HG02943 (cell line): ENCODE data around the gene HOXD9.

Experiments
- ATAC-seq: cut with Tn5 transposase; IDR thresholded peaks from one replicate; pipeline ENCODE4 v1.9.1; 2021; ENCODE audit warnings: mild to moderate bottlenecking, low read depth, moderate library complexity; ENCODE audit not compliant: unreplicated experiment

HOXD9 gene

GRCh38 chr2:176135035-176135440, 12.5 kb downstream of the HOXD9 start:
- ATAC-seq: no peak

GRCh38 chr2:176136374-176137251, 14.1 kb downstream of the HOXD9 start:
- ATAC-seq: no peak

GRCh38 chr2:176137252-176137580, 14.7 kb downstream of the HOXD9 start:
- no peak for ATAC-seq

GRCh38 chr2:176137906-176138305, 15.4 kb downstream of the HOXD9 start:
- ATAC-seq: no peak

- ATAC-seq: no peak
Measured at GRCh38 chr2:176138526-176138922, 16.0 kb downstream of the HOXD9 start.

GRCh38 chr2:176138923-176139660, 16.6 kb downstream of the HOXD9 start:
- ATAC-seq: no peak

- ATAC-seq: no peak
Measured at GRCh38 chr2:176139661-176140512, 17.4 kb downstream of the HOXD9 start.

- peak; percentile 77 for ATAC-seq
Measured at GRCh38 chr2:176140513-176141317, 18.2 kb downstream of the HOXD9 start.

- no peak for ATAC-seq
Measured at GRCh38 chr2:176142281-176142680, 19.8 kb downstream of the HOXD9 start.

GRCh38 chr2:176145085-176145969, 22.8 kb downstream of the HOXD9 start:
- no peak for ATAC-seq

- no peak for ATAC-seq
Measured at GRCh38 chr2:176146101-176146500, 23.6 kb downstream of the HOXD9 start.

- ATAC-seq: no peak
Measured at GRCh38 chr2:176146645-176147044, 24.1 kb downstream of the HOXD9 start.

- ATAC-seq: no peak
Measured at GRCh38 chr2:176147210-176147799, 24.8 kb downstream of the HOXD9 start.

GRCh38 chr2:176147800-176148496, 25.4 kb downstream of the HOXD9 start:
- ATAC-seq: no peak

GRCh38 chr2:176148751-176149421, 26.4 kb downstream of the HOXD9 start:
- no peak for ATAC-seq

GRCh38 chr2:176149481-176149938, 27.0 kb downstream of the HOXD9 start:
- no peak for ATAC-seq

- ATAC-seq: no peak
Measured at GRCh38 chr2:176149939-176150583, 27.5 kb downstream of the HOXD9 start.
